Epithelial cell of alveolus of lung (primary cell): ENCODE results near the gene GBGT1. TPM values are rescaled to one million over a fixed set of nuclear protein-coding genes. Genes with fewer than 3 reads are reported as not detected.

Source experiments
- total RNA-seq: library from RNA; depleted of rRNA; stranded (reverse); fragments of >200 nt; gene quantifications from 2 replicates; pipeline ENCODE4 v1.2.1, GENCODE V29; 2015

The GBGT1 gene
- 5.7 and 15.4 TPM in 2 replicates for total RNA-seq

DNA sequence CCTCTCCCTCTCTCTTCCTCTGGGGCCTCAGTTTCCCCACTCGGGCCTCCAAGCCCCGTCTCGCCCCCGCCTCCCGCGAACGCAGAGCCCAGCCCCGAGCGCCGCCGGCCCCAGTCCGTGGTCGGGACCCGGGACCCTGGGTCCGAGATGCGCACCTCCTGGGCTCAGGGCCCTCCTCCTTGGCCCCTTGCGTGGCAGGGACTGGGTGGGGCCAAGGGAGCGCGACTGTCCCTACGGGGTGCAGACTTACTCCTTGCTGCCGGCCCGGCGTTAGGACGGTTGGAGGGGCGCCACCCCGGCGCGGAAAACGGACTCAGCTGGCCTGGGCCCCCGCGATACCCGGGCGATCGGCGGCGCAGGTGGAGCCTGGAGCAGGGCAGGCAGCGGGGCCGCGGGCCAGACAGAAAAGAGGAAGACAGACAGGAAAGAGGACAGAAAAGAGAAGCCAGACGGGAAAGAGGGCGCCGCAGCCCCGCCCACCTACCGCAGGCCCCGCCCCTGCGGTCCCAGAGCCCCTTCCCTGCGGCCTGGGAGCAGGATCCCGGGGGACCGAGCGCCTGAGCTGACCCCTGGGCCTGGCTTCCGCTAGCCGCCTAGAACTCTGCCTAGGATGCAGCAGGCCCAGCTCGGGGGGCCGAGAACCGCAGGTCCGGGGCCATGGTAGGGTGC lies at the start of gene GBGT1:
Gene GBGT1 (minus strand): TSS at position 411 of the 669 bp plus-strand sequence. CDS start 1,502 bp downstream, outside the sequence.

DNA sequence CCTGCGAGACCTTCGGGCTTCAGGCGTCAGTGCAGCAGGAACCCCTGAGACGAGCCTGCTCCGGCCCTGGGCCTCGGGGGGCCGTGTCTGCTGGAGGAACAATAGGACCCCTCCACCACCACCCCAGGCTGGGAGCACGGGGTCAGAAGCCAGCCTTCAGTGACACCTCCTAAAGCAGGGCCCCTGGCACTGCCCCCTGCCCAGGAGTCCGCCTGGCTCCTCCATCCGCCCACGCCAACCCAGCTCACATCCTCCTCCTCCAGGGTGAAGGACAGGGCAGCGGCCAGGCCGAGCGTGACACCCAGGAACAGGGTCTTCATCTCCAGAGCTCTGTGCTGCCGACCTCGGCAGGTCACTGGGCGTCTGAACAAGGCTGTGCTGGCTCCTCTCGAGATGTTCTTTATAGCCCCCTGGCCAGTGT lies 45.2 kb upstream of the GBGT1 start, which contains the start of gene OBP2B:
Gene OBP2B (minus strand): TSS at position 371 of the 421 bp plus-strand sequence. CDS start 51 bp downstream, at position 320.

GRCh38 chr9:133121198-133121914 lies 42.4 kb downstream of the GBGT1 start, which contains the start of gene RALGDS:
Gene RALGDS (minus strand): TSS chr9:133121240. CDS start chr9:133121154, 86 bp downstream.

Other genes with a start within 250 kb of the GBGT1 start
- gene TSC1, start 219.3 kb downstream of the GBGT1 start, total RNA-seq, result 14.7 and 20.8 TPM in 2 replicates
- not detected in 2 replicates for gene GFI1B, start 185.2 kb downstream of the GBGT1 start, total RNA-seq
- 45.9 and 62.1 TPM in 2 replicates for gene GTF3C5, start 132.9 kb downstream of the GBGT1 start, total RNA-seq
- 0.52 and 1.1 TPM in 2 replicates for gene CEL, start 101.9 kb downstream of the GBGT1 start, total RNA-seq
- 14.9 and 17.5 TPM in 2 replicates for gene RALGDS, start 42.7 kb downstream of the GBGT1 start, total RNA-seq
- not detected in 2 replicates for gene OBP2B, start 45.3 kb upstream of the GBGT1 start, total RNA-seq
- not detected in 2 replicates for gene ABO, start 111.3 kb upstream of the GBGT1 start, total RNA-seq
- 12.8 and 18.4 TPM in 2 replicates for gene SURF6, start 172.3 kb upstream of the GBGT1 start, total RNA-seq
- gene MED22, start 184.2 kb upstream of the GBGT1 start, total RNA-seq, result 19.3 and 20.9 TPM in 2 replicates
- 3,220 and 5,278 TPM in 2 replicates for gene RPL7A, start 184.3 kb upstream of the GBGT1 start, total RNA-seq
- gene SURF1, start 192.6 kb upstream of the GBGT1 start, total RNA-seq, result 37.9 TPM in 2 replicates
- 10.0 and 14.5 TPM in 2 replicates for gene SURF2, start 192.6 kb upstream of the GBGT1 start, total RNA-seq
- gene SURF4, start 212.1 kb upstream of the GBGT1 start, total RNA-seq, result 295 and 445 TPM in 2 replicates
- 0.13 and 1.4 TPM in 2 replicates for gene STKLD1, start 212.5 kb upstream of the GBGT1 start, total RNA-seq